ENCODE results near the gene LTC4S. TPM values are rescaled to one million over a fixed set of nuclear protein-coding genes. Genes with fewer than 3 reads are reported as not detected.

Gene LTC4S
- total RNA-seq, 1 donor from 2014 or later: 1.7 TPM

- intact Hi-C loops (cut with micrococcal nuclease): loop anchor here (1.0 to 5.0 kb wide), 3 partner anchors 27 to 159 kb away; no protein-coding TSS in a partner anchor
These were observed 43.6 kb downstream of the LTC4S start for GRCh38 chr5:179837076-179838011.

- intact Hi-C loops (cut with micrococcal nuclease): loop anchor here (5.0 kb wide), 1 partner anchor 37 kb away; no protein-coding TSS in a partner anchor
These were observed 45.8 kb downstream of the LTC4S start for GRCh38 chr5:179839328-179840256.

GRCh38 chr5:179840321-179840720 is 46.5 kb downstream of the LTC4S start:
- intact Hi-C loops (cut with micrococcal nuclease): no loop called here

GRCh38 chr5:179840766-179841165 is 47.0 kb downstream of the LTC4S start:
- intact Hi-C loops (cut with micrococcal nuclease): no loop called here

- intact Hi-C loops (cut with micrococcal nuclease): no loop called here
These were observed 47.8 kb downstream of the LTC4S start for GRCh38 chr5:179841621-179842020.

Other genes starting within 250 kb of the LTC4S start
- 43.4 and 47.5 TPM in 2 replicates for gene RUFY1, start 243.4 kb upstream of the LTC4S start, total RNA-seq
- gene HNRNPH1, start 170.3 kb upstream of the LTC4S start, total RNA-seq: 957 and 968 TPM in 2 replicates
- not detected in 2 replicates for gene CBY3, start 113.0 kb upstream of the LTC4S start, total RNA-seq
- gene CANX, start 95.0 kb upstream of the LTC4S start, total RNA-seq: 485 and 502 TPM in 2 replicates
- gene MAML1, start 61.2 kb upstream of the LTC4S start, total RNA-seq: 37.0 and 43.2 TPM in 2 replicates
- gene MGAT4B, start 12.9 kb downstream of the LTC4S start, total RNA-seq: 99.8 and 100 TPM in 2 replicates
- gene SQSTM1, start 26.9 kb downstream of the LTC4S start, total RNA-seq: 254 and 274 TPM in 2 replicates
- gene MRNIP, start 64.8 kb downstream of the LTC4S start, total RNA-seq: 19.5 and 23.6 TPM in 2 replicates
- gene TBC1D9B, start 113.9 kb downstream of the LTC4S start, total RNA-seq: 104 and 117 TPM in 2 replicates

Measured in T-helper 1 cell treated with Interleukin-12 subunit alpha and Interleukin-12 subunit beta and Interleukin-4 antibody, amounts not matched to agents 30 ng/mL and 1 ng/mL, for 36 hours (primary cell).